GM12878 (cell line): ENCODE results near the gene HPRT1. TPM values are rescaled to one million over a fixed set of nuclear protein-coding genes. Genes with fewer than 3 reads are reported as not detected.
A peak's percentile ranks its signal among the peaks of the same experiment; 100 is the strongest.

Experiments used
- ATF7 ChIP-seq: fragments of 450-650 bp; IDR thresholded peaks from 2 replicates; pipeline ENCODE4 v1.6.1; 2016; ENCODE audit warnings: low read depth, mild to moderate bottlenecking
- BACH1 ChIP-seq: fragments of 450-650 bp; IDR thresholded peaks from 2 replicates; pipeline ENCODE4 v1.6.1; 2017; ENCODE audit warnings: mild to moderate bottlenecking, borderline replicate concordance
- BHLHE40 ChIP-seq, 2 experiments: fragments of 450-650 bp in 1 of 2; IDR thresholded peaks; 2 replicates each; pipeline ENCODE4 v1.6.1; 2011 to 2017; ENCODE audit warnings: low read depth in 2 of 2, borderline replicate concordance in 1 of 2, improper control_type of control experiment in 1 of 2, low read length in 1 of 2, mild to moderate bottlenecking in 1 of 2
- EP300 ChIP-seq, 2 experiments: fragments of 150-350 bp in 1 of 2; IDR thresholded peaks; 2 replicates each; pipeline ENCODE4 v1.6.1; 2011 to 2012; ENCODE audit warnings: low read depth in 2 of 2, low read length in 2 of 2, borderline replicate concordance in 1 of 2, improper control_type of control experiment in 1 of 2, inconsistent platforms in 1 of 2; ENCODE audit not compliant: control insufficient read depth in 1 of 2
- FOS ChIP-seq: IDR thresholded peaks from 3 replicates; pipeline ENCODE4 v1.6.1; 2011; ENCODE audit warnings: borderline replicate concordance; ENCODE audit not compliant: insufficient read length; ENCODE audit errors: extremely low read depth
- FOXM1 ChIP-seq: IDR thresholded peaks from 2 replicates; pipeline ENCODE4 v1.6.1; 2012; ENCODE audit warnings: low read depth, mild to moderate bottlenecking, inconsistent platforms, low read length, moderate library complexity
- HDAC2 ChIP-seq: fragments of 200-600 bp; sonication (generic); IDR thresholded peaks from 2 replicates; pipeline ENCODE4 v1.6.1; 2017
- HDAC6 ChIP-seq: fragments of 200-600 bp; sonication (generic); IDR thresholded peaks from one replicate; pipeline ENCODE4 v1.8.0; 2017; ENCODE audit warnings: antibody characterized with exemption; ENCODE audit not compliant: unreplicated experiment
- MXI1 ChIP-seq: fragments of 150-350 bp; IDR thresholded peaks from 2 replicates; pipeline ENCODE4 v1.6.1; 2011; ENCODE audit warnings: low read depth, mild to moderate bottlenecking, inconsistent platforms, low read length, improper control_type of control experiment
- PAX5 ChIP-seq: IDR thresholded peaks from 2 replicates; pipeline ENCODE4 v1.6.1; 2011; ENCODE audit warnings: low read depth, low read length, borderline replicate concordance
- POLR2A ChIP-seq: IDR thresholded peaks from 2 replicates; pipeline ENCODE4 v1.6.1; 2011; ENCODE audit warnings: low read depth, mild to moderate bottlenecking, low read length
- RAD21 ChIP-seq: IDR thresholded peaks from 2 replicates; pipeline ENCODE4 v1.6.1; 2011; ENCODE audit warnings: mild to moderate bottlenecking, low read depth, low read length, moderate library complexity; ENCODE audit not compliant: insufficient read depth
- RUNX3 ChIP-seq: IDR thresholded peaks from 2 replicates; pipeline ENCODE4 v1.6.1; 2012; ENCODE audit warnings: low read length, inconsistent platforms
- SMAD1 ChIP-seq: fragments of 450-650 bp; IDR thresholded peaks from 2 replicates; pipeline ENCODE4 v1.6.1; 2018; ENCODE audit warnings: mild to moderate bottlenecking, low read depth; ENCODE audit not compliant: partially characterized antibody
- SMAD5 ChIP-seq: IDR thresholded peaks from 2 replicates; pipeline ENCODE4 v1.6.1; 2016; ENCODE audit warnings: antibody characterized with exemption, low read depth
- SMC3 ChIP-seq: IDR thresholded peaks from 2 replicates; pipeline ENCODE4 v1.6.1; 2011; ENCODE audit warnings: low read length, improper control_type of control experiment, borderline replicate concordance
- SPI1 ChIP-seq: IDR thresholded peaks from 2 replicates; pipeline ENCODE4 v1.6.1; 2011; ENCODE audit warnings: low read depth, mild to moderate bottlenecking, low read length, moderate library complexity, borderline replicate concordance; ENCODE audit not compliant: insufficient read depth
- SRF ChIP-seq, 2 experiments: IDR thresholded peaks; 2 replicates each; pipeline ENCODE4 v1.6.1; 2011; ENCODE audit warnings: low read depth in 2 of 2, low read length in 2 of 2, mild to moderate bottlenecking in 1 of 2, moderate library complexity in 1 of 2
- ZNF622 ChIP-seq: fragments of 450-650 bp; IDR thresholded peaks from 2 replicates; pipeline ENCODE4 v1.6.1; 2017; ENCODE audit warnings: mild to moderate bottlenecking, inconsistent platforms
- ZSCAN29 ChIP-seq: fragments of 450-650 bp; IDR thresholded peaks from 2 replicates; pipeline ENCODE4 v1.6.1; 2017; ENCODE audit warnings: mild to moderate bottlenecking, moderate library complexity
- polyA plus RNA-seq, 11 experiments: library from polyadenylated mRNA; depleted of rRNA in 4 of 11; unstranded in 6 of 11; stranded (reverse) in 5 of 11; fragments of >200 nt; fragmentation: Nextera tagmentation in 4 of 11; fragmentation: Illumina TruSeq in 1 of 11; extraction: Ambion mirVana in 4 of 11; extraction: Trizol in 1 of 11; gene quantifications; 1 replicate in 1 of 11; 2 replicates in 10 of 11; pipeline versions ENCODE4 v1.2.1 to v1.2.3, GENCODE V29; 2011 to 2016; ENCODE audit warnings: inconsistent platforms in 2 of 11, missing spikeins in 2 of 11, low read depth in 1 of 11
- total RNA-seq, 4 experiments: library from RNA; depleted of rRNA in 3 of 4; stranded (reverse); fragments of >200 nt in 3 of 4; fragmentation: Illumina TruSeq in 1 of 4; extraction: Trizol in 1 of 4; gene quantifications; 2 replicates each; pipeline versions ENCODE4 v1.2.1 to v1.2.3, GENCODE V29; 2013 to 2021
- TF ChIP-seq, protein P1 (sequence below): fragments of 450-650 bp; IDR thresholded peaks from 2 replicates; pipeline ENCODE4 v1.6.1; 2016; ENCODE audit warnings: mild to moderate bottlenecking
- TF ChIP-seq, protein P2 (sequence below): IDR thresholded peaks from 2 replicates; pipeline ENCODE4 v1.6.1; 2011; ENCODE audit warnings: borderline replicate concordance, low read depth, mild to moderate bottlenecking, moderate library complexity, low read length; ENCODE audit not compliant: insufficient read depth, poor library complexity, severe bottlenecking
- TF ChIP-seq, protein P3 (sequence below): fragments of 450-650 bp; formaldehyde crosslinking; IDR thresholded peaks from 2 replicates; pipeline ENCODE4 v1.4.0; 2020; ENCODE audit warnings: mild to moderate bottlenecking, moderate library complexity
- TF ChIP-seq, protein P4 (sequence below): IDR thresholded peaks from 2 replicates; pipeline ENCODE4 v1.6.1; 2012; ENCODE audit warnings: low read depth, low read length, improper control_type of control experiment

HPRT1 gene
- total and polyA plus RNA-seq, 10 of the 15 experiments (the other 5 are each of a cell fraction or from before 2014, with no cell fraction given), result 19.3 to 161 (median 92.7) TPM

DNA sequence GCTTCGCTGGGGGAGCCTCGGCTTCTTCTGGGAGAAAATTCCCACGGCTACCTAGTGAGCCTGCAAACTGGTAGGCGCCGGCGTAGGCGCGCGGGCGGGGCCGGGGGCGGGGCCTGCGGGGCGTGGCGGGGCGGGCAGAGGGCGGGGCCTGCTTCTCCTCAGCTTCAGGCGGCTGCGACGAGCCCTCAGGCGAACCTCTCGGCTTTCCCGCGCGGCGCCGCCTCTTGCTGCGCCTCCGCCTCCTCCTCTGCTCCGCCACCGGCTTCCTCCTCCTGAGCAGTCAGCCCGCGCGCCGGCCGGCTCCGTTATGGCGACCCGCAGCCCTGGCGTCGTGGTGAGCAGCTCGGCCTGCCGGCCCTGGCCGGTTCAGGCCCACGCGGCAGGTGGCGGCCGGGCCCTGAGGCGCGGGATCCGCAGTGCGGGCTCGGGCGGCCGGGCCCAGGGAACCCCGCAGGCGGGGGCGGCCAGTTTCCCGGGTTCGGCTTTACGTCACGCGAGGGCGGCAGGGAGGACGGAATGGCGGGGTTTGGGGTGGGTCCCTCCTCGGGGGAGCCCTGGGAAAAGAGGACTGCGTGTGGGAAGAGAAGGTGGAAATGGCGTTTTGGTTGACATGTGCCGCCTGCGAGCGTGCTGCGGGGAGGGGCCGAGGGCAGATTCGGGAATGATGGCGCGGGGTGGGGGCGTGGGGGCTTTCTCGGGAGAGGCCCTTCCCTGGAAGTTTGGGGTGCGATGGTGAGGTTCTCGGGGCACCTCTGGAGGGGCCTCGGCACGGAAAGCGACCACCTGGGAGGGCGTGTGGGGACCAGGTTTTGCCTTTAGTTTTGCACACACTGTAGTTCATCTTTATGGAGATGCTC lies at the start of gene HPRT1 (continued):
- TF ChIP-seq, protein P1, sequence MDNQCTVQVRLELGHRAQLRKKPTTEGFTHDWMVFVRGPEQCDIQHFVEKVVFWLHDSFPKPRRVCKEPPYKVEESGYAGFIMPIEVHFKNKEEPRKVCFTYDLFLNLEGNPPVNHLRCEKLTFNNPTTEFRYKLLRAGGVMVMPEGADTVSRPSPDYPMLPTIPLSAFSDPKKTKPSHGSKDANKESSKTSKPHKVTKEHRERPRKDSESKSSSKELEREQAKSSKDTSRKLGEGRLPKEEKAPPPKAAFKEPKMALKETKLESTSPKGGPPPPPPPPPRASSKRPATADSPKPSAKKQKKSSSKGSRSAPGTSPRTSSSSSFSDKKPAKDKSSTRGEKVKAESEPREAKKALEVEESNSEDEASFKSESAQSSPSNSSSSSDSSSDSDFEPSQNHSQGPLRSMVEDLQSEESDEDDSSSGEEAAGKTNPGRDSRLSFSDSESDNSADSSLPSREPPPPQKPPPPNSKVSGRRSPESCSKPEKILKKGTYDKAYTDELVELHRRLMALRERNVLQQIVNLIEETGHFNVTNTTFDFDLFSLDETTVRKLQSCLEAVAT, result no peak
- TF ChIP-seq SRF (IDR thresholded peaks at IDR 0.05; ENCODE audit: low read depth in 2 of 2, low read length in 2 of 2), result no peak
- TF ChIP-seq PAX5, result no peak
- TF ChIP-seq ZSCAN29, result no peak
- TF ChIP-seq, protein P2, sequence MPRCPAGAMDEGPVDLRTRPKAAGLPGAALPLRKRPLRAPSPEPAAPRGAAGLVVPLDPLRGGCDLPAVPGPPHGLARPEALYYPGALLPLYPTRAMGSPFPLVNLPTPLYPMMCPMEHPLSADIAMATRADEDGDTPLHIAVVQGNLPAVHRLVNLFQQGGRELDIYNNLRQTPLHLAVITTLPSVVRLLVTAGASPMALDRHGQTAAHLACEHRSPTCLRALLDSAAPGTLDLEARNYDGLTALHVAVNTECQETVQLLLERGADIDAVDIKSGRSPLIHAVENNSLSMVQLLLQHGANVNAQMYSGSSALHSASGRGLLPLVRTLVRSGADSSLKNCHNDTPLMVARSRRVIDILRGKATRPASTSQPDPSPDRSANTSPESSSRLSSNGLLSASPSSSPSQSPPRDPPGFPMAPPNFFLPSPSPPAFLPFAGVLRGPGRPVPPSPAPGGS, result no peak
- no peak for TF ChIP-seq FOXM1
- no peak for TF ChIP-seq FOS
- TF ChIP-seq SMC3, result no peak
- no peak for TF ChIP-seq ZNF622
- TF ChIP-seq BACH1, result peak; percentile 52; the same call in 1 of the 2 replicates
- peak; percentile 43; the same call in 1 of the 2 replicates for TF ChIP-seq MXI1
- no peak for TF ChIP-seq RAD21
- TF ChIP-seq ATF7, result no peak
- no peak for TF ChIP-seq HDAC6
- peak; percentile 87 for TF ChIP-seq POLR2A
- TF ChIP-seq, protein P3, sequence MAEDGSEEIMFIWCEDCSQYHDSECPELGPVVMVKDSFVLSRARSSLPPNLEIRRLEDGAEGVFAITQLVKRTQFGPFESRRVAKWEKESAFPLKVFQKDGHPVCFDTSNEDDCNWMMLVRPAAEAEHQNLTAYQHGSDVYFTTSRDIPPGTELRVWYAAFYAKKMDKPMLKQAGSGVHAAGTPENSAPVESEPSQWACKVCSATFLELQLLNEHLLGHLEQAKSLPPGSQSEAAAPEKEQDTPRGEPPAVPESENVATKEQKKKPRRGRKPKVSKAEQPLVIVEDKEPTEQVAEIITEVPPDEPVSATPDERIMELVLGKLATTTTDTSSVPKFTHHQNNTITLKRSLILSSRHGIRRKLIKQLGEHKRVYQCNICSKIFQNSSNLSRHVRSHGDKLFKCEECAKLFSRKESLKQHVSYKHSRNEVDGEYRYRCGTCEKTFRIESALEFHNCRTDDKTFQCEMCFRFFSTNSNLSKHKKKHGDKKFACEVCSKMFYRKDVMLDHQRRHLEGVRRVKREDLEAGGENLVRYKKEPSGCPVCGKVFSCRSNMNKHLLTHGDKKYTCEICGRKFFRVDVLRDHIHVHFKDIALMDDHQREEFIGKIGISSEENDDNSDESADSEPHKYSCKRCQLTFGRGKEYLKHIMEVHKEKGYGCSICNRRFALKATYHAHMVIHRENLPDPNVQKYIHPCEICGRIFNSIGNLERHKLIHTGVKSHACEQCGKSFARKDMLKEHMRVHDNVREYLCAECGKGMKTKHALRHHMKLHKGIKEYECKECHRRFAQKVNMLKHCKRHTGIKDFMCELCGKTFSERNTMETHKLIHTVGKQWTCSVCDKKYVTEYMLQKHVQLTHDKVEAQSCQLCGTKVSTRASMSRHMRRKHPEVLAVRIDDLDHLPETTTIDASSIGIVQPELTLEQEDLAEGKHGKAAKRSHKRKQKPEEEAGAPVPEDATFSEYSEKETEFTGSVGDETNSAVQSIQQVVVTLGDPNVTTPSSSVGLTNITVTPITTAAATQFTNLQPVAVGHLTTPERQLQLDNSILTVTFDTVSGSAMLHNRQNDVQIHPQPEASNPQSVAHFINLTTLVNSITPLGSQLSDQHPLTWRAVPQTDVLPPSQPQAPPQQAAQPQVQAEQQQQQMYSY, result no peak
- TF ChIP-seq SPI1, result no peak
- TF ChIP-seq EP300 (IDR thresholded peaks at IDR 0.05; ENCODE audit: borderline replicate concordance in 1 of 2, control insufficient read depth in 1 of 2, low read depth in 2 of 2, low read length in 2 of 2), result no peak
- TF ChIP-seq, protein P4, sequence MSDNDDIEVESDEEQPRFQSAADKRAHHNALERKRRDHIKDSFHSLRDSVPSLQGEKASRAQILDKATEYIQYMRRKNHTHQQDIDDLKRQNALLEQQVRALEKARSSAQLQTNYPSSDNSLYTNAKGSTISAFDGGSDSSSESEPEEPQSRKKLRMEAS, result 0 out of 2 replicates have a peak, but pooled peaks have one; percentile 22
- TF ChIP-seq BHLHE40 (IDR thresholded peaks at IDR 0.05; ENCODE audit: borderline replicate concordance in 1 of 2, low read depth in 2 of 2, low read length in 1 of 2), result no peak; a peak in 1 of 4 replicates
- no peak for TF ChIP-seq SMAD1
- no peak for TF ChIP-seq HDAC2
- no peak for TF ChIP-seq SMAD5
- no peak for TF ChIP-seq RUNX3
